ENCODE results near the gene ESPNL. TPM values are rescaled to one million over a fixed set of nuclear protein-coding genes. Genes with fewer than 3 reads are reported as not detected.
"Not testable (repeated sequence)": the region's sequence is repeated elsewhere in the genome, so short reads cannot be mapped to it uniquely, and the experiment has no call there.

Gene ESPNL
- total RNA-seq, 2 experiments from 2014 or later = 0.05 TPM; not detected in 1

DNA sequence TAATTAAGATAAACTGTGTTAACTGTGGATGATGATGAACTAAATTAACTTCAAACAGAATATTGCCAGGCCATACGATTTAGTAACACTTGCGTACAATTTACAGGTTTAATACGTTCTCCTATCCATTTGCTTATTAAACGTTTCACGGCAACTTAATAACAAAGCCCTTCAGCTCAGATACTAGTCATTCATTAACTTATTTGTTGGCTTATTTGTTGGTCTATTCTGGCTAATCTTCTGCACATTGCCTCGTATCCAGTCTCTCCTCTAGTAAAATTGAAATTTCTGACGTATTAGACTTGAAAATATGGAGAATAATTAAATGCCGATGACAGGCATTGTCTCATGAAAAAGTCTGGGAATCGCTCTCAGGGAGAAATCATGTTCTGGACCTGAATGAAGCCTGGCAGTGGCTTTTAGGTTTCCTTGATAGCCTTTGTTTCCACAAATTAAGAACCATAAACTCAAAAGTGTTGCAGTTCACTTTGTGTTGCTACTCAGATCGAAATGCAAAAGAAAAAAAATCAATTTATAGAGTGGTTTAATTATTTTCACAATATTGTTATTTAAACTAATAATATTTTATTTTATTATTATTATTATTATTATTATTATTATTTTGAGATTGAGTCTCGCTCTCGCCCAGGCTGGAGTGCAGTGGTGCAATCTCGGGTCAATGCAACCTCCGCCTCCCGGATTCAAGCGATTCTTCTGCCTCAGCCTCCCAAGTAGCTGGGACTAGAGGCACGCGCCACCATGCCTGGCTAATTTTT, 34.9 kb upstream of the ESPNL start:
- Mint-ChIP-seq H3K4me1 (peaks cover 69% of the 10 kb centered on the region), H3K27ac (no peak overlapping the region), H3K27me3 (no peaks in the 10 kb centered on the region), H3K9me3 (ENCODE audit: low read depth) (peaks cover 6% of the 10 kb centered on the region), H3K36me3 (peaks cover 44% of the 10 kb centered on the region), H3K4me3 (no peak overlapping the region)
- DNase-seq = no peak
- no peak for ATAC-seq
- CTCF ChIA-PET = no interaction called here

DNA sequence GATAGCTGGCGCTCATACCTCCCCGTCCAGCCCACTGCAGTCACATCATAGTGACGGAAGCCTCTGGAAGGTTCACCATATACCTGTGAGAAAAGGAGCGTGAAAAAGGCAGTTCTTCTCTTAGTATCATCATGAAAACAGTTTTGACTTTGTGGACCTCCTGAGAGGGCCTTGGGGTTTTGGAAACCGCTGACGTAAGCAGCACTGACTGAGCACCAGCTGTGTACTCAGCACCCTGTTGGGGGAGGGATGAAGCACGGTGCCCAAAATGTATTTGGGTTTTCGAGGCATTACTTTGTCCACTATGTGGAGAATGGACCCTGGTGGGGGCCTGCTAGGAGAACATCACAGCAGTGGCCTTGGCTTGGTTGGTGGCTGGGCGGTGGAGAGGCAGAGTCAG, 33.9 kb upstream of the ESPNL start:
- Mint-ChIP-seq H3K36me3 (peaks cover 48% of the 10 kb centered on the region), H3K4me3 (no peak overlapping the region), H3K9me3 (ENCODE audit: low read depth) (peaks cover 6% of the 10 kb centered on the region), H3K27me3 (no peaks in the 10 kb centered on the region), H3K27ac (no peak overlapping the region), H3K4me1 (peaks cover 69% of the 10 kb centered on the region)
- no peak for DNase-seq
- CTCF ChIA-PET = no interaction called here
- no peak for ATAC-seq

DNA sequence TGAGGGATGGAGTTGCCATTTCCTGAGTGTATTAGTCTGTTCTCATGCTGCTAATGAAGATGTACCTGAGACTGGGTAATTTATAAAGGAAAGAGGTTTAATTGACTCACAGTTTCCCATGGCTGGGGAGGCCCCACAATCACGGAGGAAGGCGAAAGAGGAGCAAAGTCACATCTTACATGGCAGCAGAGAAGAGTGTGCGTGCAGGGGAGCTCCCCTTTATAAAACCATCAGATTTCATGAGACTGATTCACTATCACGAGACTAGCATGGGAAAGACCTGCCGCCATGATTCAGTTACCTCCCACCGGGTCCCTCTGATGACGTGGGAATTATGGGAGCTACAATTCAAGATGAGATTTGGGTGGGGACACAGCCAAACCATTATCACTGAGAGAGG, 33.4 kb upstream of the ESPNL start:
- H3K4me1 Mint-ChIP-seq = peaks cover 66% of the 10 kb centered on the region

DNA sequence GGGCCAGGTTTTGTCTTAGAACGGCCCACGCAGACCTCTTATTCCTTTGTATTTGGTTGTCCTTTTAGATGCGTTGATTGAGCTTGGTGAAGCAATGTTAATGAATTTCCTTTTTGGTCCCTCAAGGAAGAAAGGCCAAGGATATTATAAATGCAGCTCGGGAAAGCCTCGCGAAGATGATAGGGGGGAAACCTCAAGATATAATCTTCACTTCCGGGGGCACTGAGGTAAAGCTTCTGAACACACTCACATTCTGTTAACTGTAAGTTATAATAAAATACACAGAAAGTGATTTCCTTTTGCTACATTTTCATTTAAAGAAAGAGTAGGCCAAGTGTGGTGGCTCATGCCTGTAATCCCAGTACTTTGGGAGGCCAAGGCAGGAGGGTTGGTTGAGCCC, 32.2 kb upstream of the ESPNL start:
- Mint-ChIP-seq H3K27ac (peak overlapping the region; percentile 22), H3K4me1 (peaks cover 58% of the 10 kb centered on the region), H3K36me3 (peaks cover 64% of the 10 kb centered on the region), H3K4me3 (no peak overlapping the region), H3K9me3 (ENCODE audit: low read depth) (peaks cover 12% of the 10 kb centered on the region), H3K27me3 (no peaks in the 10 kb centered on the region)
- DNase-seq = no peak
- CTCF ChIA-PET = no interaction called here
- no peak for ATAC-seq

More for the DNA sequence above, 33.4 kb upstream of the ESPNL start:
- H3K4me3 Mint-ChIP-seq; ATAC-seq; H3K9me3 Mint-ChIP-seq (ENCODE audit: low read depth); H3K27ac Mint-ChIP-seq; H3K27me3 Mint-ChIP-seq; DNase-seq; CTCF ChIA-PET: not testable (repeated sequence)
- H3K36me3 Mint-ChIP-seq = peaks cover 52% of the 10 kb centered on the region

DNA sequence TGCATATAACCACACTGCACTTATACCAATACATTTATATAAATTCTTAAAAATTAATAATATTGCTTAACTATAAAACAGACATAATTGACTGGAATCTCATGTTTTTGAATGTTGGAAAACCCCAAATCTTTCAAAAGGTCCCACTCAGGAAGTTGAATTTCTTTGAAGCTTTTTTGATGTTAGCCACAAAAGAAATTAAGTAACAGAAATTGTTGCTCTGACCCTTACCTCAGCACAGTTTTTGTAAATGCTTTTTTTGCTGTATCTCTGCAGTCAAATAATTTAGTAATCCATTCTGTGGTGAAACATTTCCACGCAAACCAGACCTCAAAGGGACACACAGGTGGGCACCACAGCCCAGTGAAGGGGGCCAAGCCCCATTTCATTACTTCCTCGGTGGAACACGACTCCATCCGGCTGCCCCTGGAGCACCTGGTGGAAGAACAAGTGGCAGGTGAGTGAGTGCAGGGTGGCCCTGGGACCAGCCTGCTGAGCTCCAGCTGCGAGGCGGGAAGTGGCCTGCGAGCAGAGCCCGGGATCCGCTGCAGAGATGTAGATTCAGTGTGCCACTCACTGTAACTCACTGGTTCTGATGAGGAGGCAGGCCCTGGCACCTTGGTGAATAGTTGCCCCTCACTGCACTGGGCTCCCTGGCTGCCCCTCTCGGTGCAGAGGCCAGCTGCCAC, 31.0 kb upstream of the ESPNL start:
- Mint-ChIP-seq H3K36me3 (peaks cover 75% of the 10 kb centered on the region), H3K9me3 (ENCODE audit: low read depth) (peaks cover 14% of the 10 kb centered on the region), H3K27me3 (no peaks in the 10 kb centered on the region), H3K27ac (peak overlapping the region; percentile 81), H3K4me3 (no peak overlapping the region), H3K4me1 (peaks cover 46% of the 10 kb centered on the region)
- CTCF ChIA-PET = no interaction called here
- ATAC-seq = no peak
- DNase-seq = no peak

DNA sequence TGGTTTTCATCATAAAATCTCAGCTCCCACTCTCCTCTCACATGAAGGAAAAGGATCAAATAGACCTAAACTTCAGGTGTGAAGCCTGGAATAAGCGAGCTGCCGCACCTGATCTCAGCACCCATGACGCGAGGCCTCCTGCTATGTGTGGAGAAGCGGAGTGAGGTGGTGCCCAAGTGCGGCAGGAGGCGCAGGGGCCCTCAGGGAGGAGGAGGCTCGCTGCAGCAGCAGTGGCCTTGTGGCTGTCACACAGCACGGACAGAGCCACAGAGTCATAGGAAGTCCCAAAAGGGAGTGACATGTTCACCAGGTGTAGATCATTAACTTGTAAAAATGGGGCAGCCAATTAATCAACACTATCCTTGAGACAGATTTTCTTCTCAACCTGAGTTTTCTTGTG, 30.3 kb upstream of the ESPNL start:
- H3K4me1 Mint-ChIP-seq = peaks cover 42% of the 10 kb centered on the region
- no peaks in the 10 kb centered on the region for H3K27me3 Mint-ChIP-seq
- peaks cover 80% of the 10 kb centered on the region for H3K36me3 Mint-ChIP-seq
- H3K9me3 Mint-ChIP-seq (ENCODE audit: low read depth) = peaks cover 14% of the 10 kb centered on the region
- no peak for ATAC-seq
- H3K27ac Mint-ChIP-seq = no peak overlapping the region
- no peak for DNase-seq
- no peak overlapping the region for H3K4me3 Mint-ChIP-seq
- CTCF ChIA-PET = no interaction called here

DNA sequence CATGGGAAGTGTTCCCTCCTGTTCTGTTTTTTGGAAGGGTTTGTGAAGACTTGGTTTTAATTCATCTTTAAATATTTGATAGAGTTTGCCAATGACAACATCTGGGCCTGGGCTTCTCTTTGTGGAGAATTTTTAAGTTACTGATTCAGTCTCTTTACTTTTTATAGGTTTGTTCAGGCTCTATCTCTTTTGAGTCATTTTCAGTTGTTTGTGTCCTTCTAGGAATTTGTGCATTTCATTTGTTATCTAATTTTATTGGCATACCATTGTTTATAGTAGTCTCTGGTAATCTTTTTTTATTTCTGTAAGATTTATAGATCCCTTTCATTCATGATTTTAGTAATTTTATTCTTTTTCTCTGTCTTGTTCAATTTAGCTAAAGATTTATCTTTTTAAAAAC, 24.7 kb upstream of the ESPNL start:
- peaks cover 5% of the 10 kb centered on the region for H3K4me1 Mint-ChIP-seq
- H3K36me3 Mint-ChIP-seq = peaks cover 64% of the 10 kb centered on the region
- no peak overlapping the region for H3K4me3 Mint-ChIP-seq
- no peak overlapping the region for H3K27ac Mint-ChIP-seq
- peaks cover 8% of the 10 kb centered on the region for H3K9me3 Mint-ChIP-seq (ENCODE audit: low read depth)
- no peaks in the 10 kb centered on the region for H3K27me3 Mint-ChIP-seq
- CTCF ChIA-PET = no interaction called here
- ATAC-seq (no peak), DNase-seq (no peak)

DNA sequence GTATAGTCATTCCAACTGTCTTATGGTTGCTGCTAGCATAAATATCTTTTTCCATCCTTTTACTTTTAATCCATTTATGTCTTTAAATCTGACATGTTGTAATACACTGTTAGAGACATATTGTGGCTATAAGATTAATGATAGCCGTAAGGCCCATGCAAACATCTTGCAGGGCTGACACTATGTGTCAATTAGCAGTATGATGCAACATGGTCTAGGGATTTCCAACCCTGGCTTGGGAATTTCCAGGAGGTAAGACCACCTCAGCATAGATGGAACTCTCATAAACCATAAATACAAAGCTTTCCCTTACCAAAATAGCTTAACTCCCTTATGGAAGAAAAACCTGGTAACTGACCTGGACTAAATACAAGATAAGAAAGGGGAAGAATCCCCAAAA, 22.8 kb upstream of the ESPNL start:
- Mint-ChIP-seq H3K4me3 (no peak overlapping the region), H3K36me3 (peaks cover 68% of the 10 kb centered on the region), H3K9me3 (ENCODE audit: low read depth) (peaks cover 8% of the 10 kb centered on the region), H3K27me3 (no peaks in the 10 kb centered on the region), H3K4me1 (no peaks in the 10 kb centered on the region), H3K27ac (no peak overlapping the region)
- DNase-seq (no peak), ATAC-seq (no peak)
- CTCF ChIA-PET = no interaction called here

DNA sequence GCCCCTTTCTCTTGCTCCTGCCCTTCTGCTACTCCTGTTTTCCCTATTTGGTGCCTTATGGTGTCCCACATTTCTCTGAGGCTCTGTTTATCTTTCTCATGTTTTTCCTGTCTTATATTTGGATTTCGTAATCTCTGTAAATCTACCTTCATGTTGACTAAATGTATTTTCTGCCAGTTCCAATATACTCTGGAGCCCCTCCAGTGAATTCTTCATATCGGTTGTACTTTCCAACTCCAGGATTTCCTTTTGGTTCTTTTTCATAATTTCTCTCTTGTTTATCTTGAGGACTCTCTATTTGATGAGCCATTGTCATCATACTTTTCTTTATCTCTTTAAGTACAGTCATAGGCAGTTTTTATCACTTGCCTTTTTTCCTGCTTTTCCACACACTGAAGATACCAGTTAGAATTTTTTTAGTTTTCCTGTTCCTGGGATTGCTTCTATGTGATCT, 20.2 kb upstream of the ESPNL start:
- no peak for ATAC-seq
- H3K36me3 Mint-ChIP-seq = peaks cover 62% of the 10 kb centered on the region
- no peaks in the 10 kb centered on the region for H3K9me3 Mint-ChIP-seq (ENCODE audit: low read depth)

DNA sequence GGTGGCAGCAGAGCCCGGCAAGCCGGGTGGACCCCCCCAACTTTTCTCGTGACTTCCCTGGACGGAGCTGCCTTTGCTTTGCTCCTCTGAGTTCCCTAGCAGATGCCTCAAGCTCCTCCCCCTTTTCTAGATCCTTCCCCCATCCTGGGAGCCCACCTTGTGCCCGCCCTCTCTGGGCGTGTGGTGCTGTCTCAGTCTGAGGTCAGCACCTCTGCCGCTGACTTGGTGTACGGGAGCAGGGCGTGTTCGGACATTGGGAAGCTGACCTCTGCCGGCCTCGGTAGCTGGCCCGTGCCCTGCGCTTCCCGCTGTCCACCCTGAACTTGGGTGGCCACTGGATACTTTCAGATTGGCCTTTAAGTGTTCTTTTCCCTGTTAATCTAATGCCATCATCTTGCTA, 19.6 kb upstream of the ESPNL start:
- H3K36me3 Mint-ChIP-seq = peaks cover 60% of the 10 kb centered on the region
- no peaks in the 10 kb centered on the region for H3K9me3 Mint-ChIP-seq (ENCODE audit: low read depth)
- ATAC-seq = no peak
- no peaks in the 10 kb centered on the region for H3K4me1 Mint-ChIP-seq
- H3K4me3 Mint-ChIP-seq = no peak overlapping the region
- no peak for DNase-seq
- H3K27ac Mint-ChIP-seq = no peak overlapping the region
- CTCF ChIA-PET = no interaction called here
- no peaks in the 10 kb centered on the region for H3K27me3 Mint-ChIP-seq

More for the DNA sequence above, 20.2 kb upstream of the ESPNL start:
- Mint-ChIP-seq H3K27me3 (no peaks in the 10 kb centered on the region), H3K27ac (no peak overlapping the region), H3K4me1 (no peaks in the 10 kb centered on the region), H3K4me3 (no peak overlapping the region)
- no peak for DNase-seq
- CTCF ChIA-PET = no interaction called here

DNA sequence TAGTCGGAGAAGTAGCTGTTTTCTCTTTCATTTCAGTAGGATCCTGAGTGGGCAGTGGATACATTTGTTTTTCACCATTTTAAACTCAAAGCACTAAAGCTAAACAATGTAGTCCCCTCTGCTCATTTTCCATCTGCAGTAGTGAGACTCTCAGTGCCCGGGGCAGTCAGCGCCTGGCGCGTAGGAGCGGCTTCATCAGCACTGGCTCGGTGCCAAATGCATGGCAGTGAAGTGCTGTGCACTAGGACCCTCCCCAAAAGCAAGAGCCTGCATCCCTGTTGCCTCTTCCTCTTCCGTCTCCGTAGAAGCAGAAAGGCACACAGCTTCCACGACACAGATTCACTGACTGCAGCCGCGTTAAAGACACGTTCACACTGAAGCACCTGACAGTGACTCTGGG, 19.0 kb upstream of the ESPNL start:
- CTCF ChIA-PET = no interaction called here
- H3K4me1 Mint-ChIP-seq = no peaks in the 10 kb centered on the region
- peaks cover 55% of the 10 kb centered on the region for H3K36me3 Mint-ChIP-seq
- no peak overlapping the region for H3K27ac Mint-ChIP-seq
- no peaks in the 10 kb centered on the region for H3K9me3 Mint-ChIP-seq (ENCODE audit: low read depth)
- DNase-seq (no peak), ATAC-seq (no peak)
- no peak overlapping the region for H3K4me3 Mint-ChIP-seq
- no peaks in the 10 kb centered on the region for H3K27me3 Mint-ChIP-seq

DNA sequence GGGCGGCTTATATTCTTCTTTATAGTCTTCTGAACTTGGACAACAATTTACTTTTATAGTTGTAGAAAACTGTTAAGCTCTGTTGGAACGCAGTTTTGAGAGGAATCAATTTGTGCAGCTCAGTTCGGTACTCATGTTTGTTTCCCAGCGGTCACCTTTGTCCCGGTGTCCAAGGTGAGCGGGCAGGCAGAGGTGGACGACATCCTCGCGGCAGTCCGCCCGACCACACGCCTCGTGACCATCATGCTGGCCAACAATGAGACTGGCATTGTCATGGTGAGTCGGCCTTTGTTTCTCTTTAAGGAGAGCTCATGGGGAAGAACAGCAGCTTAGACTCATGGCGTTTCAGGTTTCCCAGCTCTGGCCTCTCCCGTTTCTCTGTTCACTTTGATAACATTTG, 18.6 kb upstream of the ESPNL start:
- Mint-ChIP-seq H3K27ac (no peak overlapping the region), H3K36me3 (peaks cover 52% of the 10 kb centered on the region), H3K27me3 (no peaks in the 10 kb centered on the region), H3K4me3 (no peak overlapping the region), H3K4me1 (no peaks in the 10 kb centered on the region), H3K9me3 (ENCODE audit: low read depth) (no peaks in the 10 kb centered on the region)
- ATAC-seq (no peak), DNase-seq (no peak)
- CTCF ChIA-PET = no interaction called here

DNA sequence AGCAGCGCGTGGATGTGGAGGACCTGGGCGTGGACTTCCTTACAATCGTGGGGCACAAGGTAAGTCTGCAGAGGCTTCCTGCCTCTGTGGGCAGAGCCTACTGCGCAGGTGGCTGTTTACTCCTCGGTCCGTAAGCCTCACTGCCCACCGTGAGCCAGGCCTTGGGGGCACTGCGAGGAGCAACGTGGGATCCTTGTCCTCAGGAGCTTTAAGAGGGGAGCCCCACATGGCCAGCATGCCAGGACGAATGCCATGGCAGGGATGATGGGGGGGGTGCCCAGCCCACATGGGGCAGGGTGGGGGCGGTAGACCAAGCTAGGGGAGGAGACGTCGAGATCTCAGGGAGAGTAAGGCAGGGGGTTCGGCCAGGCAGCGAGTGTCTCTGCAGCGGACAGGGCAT, 18.0 kb upstream of the ESPNL start:
- Mint-ChIP-seq H3K4me3 (no peak overlapping the region), H3K9me3 (ENCODE audit: low read depth) (no peaks in the 10 kb centered on the region), H3K36me3 (peaks cover 50% of the 10 kb centered on the region), H3K27me3 (no peaks in the 10 kb centered on the region), H3K27ac (no peak overlapping the region), H3K4me1 (peaks cover 4% of the 10 kb centered on the region)
- CTCF ChIA-PET = interaction anchor here (0.8 kb wide), 1 partner anchor 155 kb away, joined by 3 read pairs; no protein-coding TSS in a partner anchor
- DNase-seq (no peak), ATAC-seq (no peak)

DNA sequence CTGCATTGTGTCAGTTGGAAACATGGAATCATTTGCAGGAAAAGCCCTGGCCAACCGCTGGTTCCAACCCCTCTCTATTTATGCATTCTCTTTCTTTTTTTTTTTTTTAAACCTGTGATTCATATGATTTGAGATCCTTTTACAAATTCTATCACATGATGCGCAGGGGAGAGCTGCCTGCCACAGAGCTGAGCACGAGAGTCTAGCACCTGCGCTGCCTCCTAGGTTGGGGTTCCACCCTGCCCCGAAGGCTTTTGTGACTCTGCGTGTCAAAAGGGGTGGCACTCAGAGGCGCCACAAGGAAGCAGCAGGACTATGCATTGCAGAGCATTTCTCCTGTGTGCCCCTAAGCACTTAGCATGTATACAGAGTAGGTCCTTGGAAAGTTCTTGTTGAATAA, 17.3 kb upstream of the ESPNL start:
- Mint-ChIP-seq H3K9me3 (ENCODE audit: low read depth) (no peaks in the 10 kb centered on the region), H3K4me3 (no peak overlapping the region), H3K27ac (no peak overlapping the region), H3K27me3 (no peaks in the 10 kb centered on the region), H3K4me1 (peaks cover 6% of the 10 kb centered on the region), H3K36me3 (peaks cover 50% of the 10 kb centered on the region)
- no peak for DNase-seq
- no peak for ATAC-seq
- CTCF ChIA-PET = no interaction called here
